ENCODE measurements around the gene OPTC. TPM values are rescaled to one million over a fixed set of nuclear protein-coding genes. Genes with fewer than 3 reads are reported as not detected.

OPTC gene
- total RNA-seq, 1 donor from 2014 or later, result not detected

GRCh38 chr1:203462143-203462542 is 31.8 kb upstream of the OPTC start:
- Histone ChIP-seq H3K4me2 (ENCODE audit: low read length) (no peak overlapping the region), H3K9ac (ENCODE audit: low read length) (no peak overlapping the region), H2AFZ (ENCODE audit: low read depth, low read length) (no peak overlapping the region), H3K27ac (ENCODE audit: low read depth, low read length) (no peak overlapping the region), H3K79me2 (ENCODE audit: insufficient read depth, low read length) (no peaks in the 10 kb centered on the region), H3K4me1 (ENCODE audit: insufficient read depth, low read length) (peaks cover 13% of the 10 kb centered on the region), H3K27me3 (ENCODE audit: insufficient read depth, low read length) (peaks cover 5% of the 10 kb centered on the region), H3K4me3 (ENCODE audit: insufficient read depth, low read depth, low read length) (no peak overlapping the region), H3K36me3 (ENCODE audit: insufficient read depth, low read length) (no peaks in the 10 kb centered on the region), H3K9me3 (ENCODE audit: insufficient read depth, low read depth, low read length) (no peaks in the 10 kb centered on the region), H4K20me1 (ENCODE audit: insufficient read depth, low read length) (no peaks in the 10 kb centered on the region)
- Mint-ChIP-seq H3K36me3 (ENCODE audit: low read depth, unreplicated experiment) (no peaks in the 10 kb centered on the region), H3K9me3 (ENCODE audit: unreplicated experiment) (no peaks in the 10 kb centered on the region), H3K4me3 (ENCODE audit: unreplicated experiment) (peak overlapping the region; percentile 34), H3K27ac (ENCODE audit: unreplicated experiment) (no peak overlapping the region), H3K4me1 (ENCODE audit: low read depth, unreplicated experiment) (peaks cover 22% of the 10 kb centered on the region), H3K27me3 (ENCODE audit: low read depth, unreplicated experiment) (peaks cover 6% of the 10 kb centered on the region)
- DNase-seq (ENCODE audit: low read depth), result no peak
- TF ChIP-seq CTCF (IDR thresholded peaks at IDR 0.05; ENCODE audit: insufficient read depth, low read depth, low read length) (no peak), EZH2 (IDR thresholded peaks at IDR 0.05; ENCODE audit: insufficient read depth, low read length) (no peak)
- no peak for FAIRE-seq

DNA sequence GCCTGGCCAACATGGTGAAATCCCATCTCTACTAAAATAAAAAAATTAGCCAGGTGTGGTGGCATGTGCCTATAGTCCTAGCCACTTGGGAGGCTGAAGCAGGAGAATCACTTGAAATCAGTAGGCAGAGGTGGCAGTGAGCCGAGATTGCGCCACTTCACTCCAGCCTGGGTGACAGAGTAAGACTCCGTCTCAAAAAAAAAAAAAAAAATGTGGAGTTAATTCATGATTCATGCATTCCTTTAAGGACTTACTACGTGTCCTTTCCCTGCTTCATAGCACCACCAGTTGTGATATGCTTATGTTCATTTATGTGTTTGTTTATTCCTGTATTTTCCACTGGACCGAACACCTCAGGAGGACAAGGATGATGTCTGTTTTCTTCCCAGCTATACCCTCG is 31.1 kb upstream of the OPTC start:
- Histone ChIP-seq H3K4me2 (ENCODE audit: low read length) (peak overlapping the region; percentile 31), H3K36me3 (ENCODE audit: insufficient read depth, low read length) (no peaks in the 10 kb centered on the region), H3K9ac (ENCODE audit: low read length) (peak overlapping the region; percentile 24), H2AFZ (ENCODE audit: low read depth, low read length) (no peak overlapping the region), H3K79me2 (ENCODE audit: insufficient read depth, low read length) (no peaks in the 10 kb centered on the region), H4K20me1 (ENCODE audit: insufficient read depth, low read length) (no peaks in the 10 kb centered on the region), H3K27ac (ENCODE audit: low read depth, low read length) (peak overlapping the region; percentile 15), H3K9me3 (ENCODE audit: insufficient read depth, low read depth, low read length) (no peaks in the 10 kb centered on the region), H3K4me3 (ENCODE audit: insufficient read depth, low read depth, low read length) (no peak overlapping the region), H3K4me1 (ENCODE audit: insufficient read depth, low read length) (peaks cover 13% of the 10 kb centered on the region), H3K27me3 (ENCODE audit: insufficient read depth, low read length) (peaks cover 5% of the 10 kb centered on the region)
- FAIRE-seq, result peak; percentile 70
- TF ChIP-seq EZH2 (IDR thresholded peaks at IDR 0.05; ENCODE audit: insufficient read depth, low read length), result no peak
- no peak for TF ChIP-seq CTCF (IDR thresholded peaks at IDR 0.05; ENCODE audit: insufficient read depth, low read depth, low read length)
- Mint-ChIP-seq H3K27ac (ENCODE audit: unreplicated experiment) (peak overlapping the region; percentile 81), H3K4me3 (ENCODE audit: unreplicated experiment) (no peak overlapping the region), H3K4me1 (ENCODE audit: low read depth, unreplicated experiment) (peaks cover 22% of the 10 kb centered on the region), H3K36me3 (ENCODE audit: low read depth, unreplicated experiment) (no peaks in the 10 kb centered on the region), H3K9me3 (ENCODE audit: unreplicated experiment) (no peaks in the 10 kb centered on the region), H3K27me3 (ENCODE audit: low read depth, unreplicated experiment) (peaks cover 7% of the 10 kb centered on the region)
- peak; percentile 80 for DNase-seq (ENCODE audit: low read depth)

- Mint-ChIP-seq H3K4me3 (ENCODE audit: unreplicated experiment) (peak overlapping the region; percentile 23), H3K9me3 (ENCODE audit: unreplicated experiment) (no peaks in the 10 kb centered on the region), H3K27me3 (ENCODE audit: low read depth, unreplicated experiment) (peaks cover 12% of the 10 kb centered on the region), H3K36me3 (ENCODE audit: low read depth, unreplicated experiment) (no peaks in the 10 kb centered on the region), H3K27ac (ENCODE audit: unreplicated experiment) (peak overlapping the region; percentile 81), H3K4me1 (ENCODE audit: low read depth, unreplicated experiment) (peaks cover 22% of the 10 kb centered on the region)
- Histone ChIP-seq H3K9ac (ENCODE audit: low read length) (peak overlapping the region; percentile 24), H3K79me2 (ENCODE audit: insufficient read depth, low read length) (no peaks in the 10 kb centered on the region), H4K20me1 (ENCODE audit: insufficient read depth, low read length) (no peaks in the 10 kb centered on the region), H3K9me3 (ENCODE audit: insufficient read depth, low read depth, low read length) (no peaks in the 10 kb centered on the region), H3K36me3 (ENCODE audit: insufficient read depth, low read length) (no peaks in the 10 kb centered on the region), H3K4me1 (ENCODE audit: insufficient read depth, low read length) (peaks cover 13% of the 10 kb centered on the region), H3K27me3 (ENCODE audit: insufficient read depth, low read length) (peaks cover 5% of the 10 kb centered on the region), H3K27ac (ENCODE audit: low read depth, low read length) (peak overlapping the region; percentile 15), H3K4me2 (ENCODE audit: low read length) (peak overlapping the region; percentile 31), H3K4me3 (ENCODE audit: insufficient read depth, low read depth, low read length) (no peak overlapping the region), H2AFZ (ENCODE audit: low read depth, low read length) (peak overlapping the region; percentile 66)
- TF ChIP-seq CTCF (IDR thresholded peaks at IDR 0.05; ENCODE audit: insufficient read depth, low read depth, low read length) (peak; percentile 4), EZH2 (IDR thresholded peaks at IDR 0.05; ENCODE audit: insufficient read depth, low read length) (no peak)
- no peak for FAIRE-seq
- peak; percentile 74 for DNase-seq (ENCODE audit: low read depth)
Observed at GRCh38 chr1:203463469-203464062, 30.4 kb upstream of the OPTC start.
